ENCODE results near the gene DMRTC1.
"Not testable (repeated sequence)": the region's sequence is repeated elsewhere in the genome, so short reads cannot be mapped to it uniquely, and the experiment has no call there.

The DMRTC1 gene

GRCh38 chrX:72943819-72944169 lies at the start of gene DMRTC1:
Gene DMRTC1 (minus strand): TSS chrX:72943837. CDS start chrX:72875694, 68,143 bp downstream.
- not testable (repeated sequence) for DNase-seq (ENCODE audit: low spot score)

GRCh38 chrX:72980894-72981469 lies 37.3 kb upstream of the DMRTC1 start:
- DNase-seq (ENCODE audit: low spot score), result not testable (repeated sequence)

GRCh38 chrX:72974885-72975284 lies 31.2 kb upstream of the DMRTC1 start:
- DNase-seq (ENCODE audit: low spot score), result not testable (repeated sequence)

- DNase-seq (ENCODE audit: low spot score), result not testable (repeated sequence)
These were observed 28.2 kb upstream of the DMRTC1 start for GRCh38 chrX:72971859-72972258.

GRCh38 chrX:72959971-72960370 lies 16.3 kb upstream of the DMRTC1 start:
- DNase-seq (ENCODE audit: low spot score), result not testable (repeated sequence)

- not testable (repeated sequence) for DNase-seq (ENCODE audit: low spot score)
These were observed 410 bp downstream of the DMRTC1 start for GRCh38 chrX:72943035-72943818.

GRCh38 chrX:72942272-72942671 lies 1.4 kb downstream of the DMRTC1 start:
- DNase-seq (ENCODE audit: low spot score), result not testable (repeated sequence)

GRCh38 chrX:72937906-72938305 lies 5.7 kb downstream of the DMRTC1 start, which contains the start of gene FAM236A:
Gene FAM236A (plus strand): TSS chrX:72938206. CDS start chrX:72938263, 57 bp downstream.
- DNase-seq (ENCODE audit: low spot score), result not testable (repeated sequence)

- not testable (repeated sequence) for DNase-seq (ENCODE audit: low spot score)
These were observed 6.7 kb downstream of the DMRTC1 start for GRCh38 chrX:72936882-72937455.

GRCh38 chrX:72936455-72936854 lies 7.2 kb downstream of the DMRTC1 start:
- DNase-seq (ENCODE audit: low spot score), result not testable (repeated sequence)

- not testable (repeated sequence) for DNase-seq (ENCODE audit: low spot score)
These were observed 11.4 kb downstream of the DMRTC1 start for GRCh38 chrX:72932283-72932682.

GRCh38 chrX:72916096-72916495 lies 27.5 kb downstream of the DMRTC1 start:
- not testable (repeated sequence) for DNase-seq (ENCODE audit: low spot score)

- DNase-seq (ENCODE audit: low spot score), result not testable (repeated sequence)
These were observed 31.3 kb downstream of the DMRTC1 start, which contains the start of gene FAM236C for GRCh38 chrX:72912315-72912714. Gene FAM236C (plus strand): TSS chrX:72912615. CDS start chrX:72912715, 100 bp downstream.

- not testable (repeated sequence) for DNase-seq (ENCODE audit: low spot score)
These were observed 53.9 kb downstream of the DMRTC1 start for GRCh38 chrX:72889740-72890139.

- DNase-seq (ENCODE audit: low spot score), result not testable (repeated sequence)
These were observed 60.7 kb downstream of the DMRTC1 start for GRCh38 chrX:72882898-72883297.

GRCh38 chrX:72837532-72837931 lies 106.1 kb downstream of the DMRTC1 start:
- not testable (repeated sequence) for DNase-seq (ENCODE audit: low spot score)

GRCh38 chrX:72830701-72831100 lies 112.9 kb downstream of the DMRTC1 start:
- DNase-seq (ENCODE audit: low spot score), result not testable (repeated sequence)

All from left forelimb (tissue), 1 donor.